ENCODE measurements around the gene B2M.
"Not testable (repeated sequence)": the region's sequence is repeated elsewhere in the genome, so short reads cannot be mapped to it uniquely, and the experiment has no call there.

The B2M gene

GRCh38 chr15:44726568-44727484, 15.5 kb downstream of the B2M start:
- no peak for FAIRE-seq

- FAIRE-seq, result no peak
These were observed 16.3 kb downstream of the B2M start for GRCh38 chr15:44727485-44728231.

- FAIRE-seq, result not testable (repeated sequence)
These were observed 16.9 kb downstream of the B2M start for GRCh38 chr15:44728232-44728575.

- FAIRE-seq, result peak; percentile 98
These were observed 17.5 kb downstream of the B2M start for GRCh38 chr15:44728576-44729407.

- FAIRE-seq, result no peak
These were observed 18.3 kb downstream of the B2M start for GRCh38 chr15:44729408-44730127.

GRCh38 chr15:44734839-44735481, 23.6 kb downstream of the B2M start:
- FAIRE-seq, result no peak

- FAIRE-seq, result no peak
These were observed 24.3 kb downstream of the B2M start for GRCh38 chr15:44735482-44736180.

- FAIRE-seq, result no peak
These were observed 25.0 kb downstream of the B2M start, which contains the start of gene TRIM69 for GRCh38 chr15:44736181-44736765. TSS of gene TRIM69 (plus strand) at chr15:44736528. CDS start at chr15:44736705, 177 bp downstream.

GRCh38 chr15:44738340-44738984, 27.1 kb downstream of the B2M start:
- peak; percentile 15 for FAIRE-seq

- not testable (repeated sequence) for FAIRE-seq
These were observed 28.0 kb downstream of the B2M start for GRCh38 chr15:44739222-44739847.

- FAIRE-seq, result not testable (repeated sequence)
These were observed 32.1 kb downstream of the B2M start for GRCh38 chr15:44743454-44743853.

GRCh38 chr15:44753345-44753744, 42.0 kb downstream of the B2M start:
- FAIRE-seq, result no peak

- FAIRE-seq, result no peak
These were observed 51.9 kb downstream of the B2M start for GRCh38 chr15:44763187-44763586.

GRCh38 chr15:44763848-44764247, 52.5 kb downstream of the B2M start:
- no peak for FAIRE-seq

GRCh38 chr15:44765036-44765435, 53.7 kb downstream of the B2M start:
- FAIRE-seq, result no peak
